Measurements from ENCODE around the gene SYNE4.

The SYNE4 gene

GRCh38 chr19:36001605-36002004 lies 7.0 kb downstream of the SYNE4 start:
- no CpG with 5 or more reads among the region's 3 CpGs for WGBS, 2 donors (ENCODE audit: extremely low coverage in 2 of 2, insufficient read length in 2 of 2, insufficient replicate concordance in 1 of 2)
- Histone ChIP-seq H3K18ac (ENCODE audit: low read length) (no peak overlapping the region), H4K91ac (ENCODE audit: low read depth, low read length, poor library complexity) (no peak overlapping the region), H2AFZ (ENCODE audit: low read length) (no peak overlapping the region), H3K27me3 (ENCODE audit: control insufficient read depth in 3 of 3, insufficient read depth in 3 of 3, low read depth in 1 of 3, low read length in 3 of 3) (peaks cover 0 to 2% (median 0%) of the 10 kb centered on the region in 3 experiments), H2BK120ac (ENCODE audit: low read depth, low read length) (no peak overlapping the region), H3K4me1 (ENCODE audit: control insufficient read depth in 2 of 2, insufficient read depth in 1 of 2, low read depth in 1 of 2, low read length in 2 of 2) (no peaks in the 10 kb centered on the region), H2AK5ac (ENCODE audit: low read depth, low read length) (no peak overlapping the region), H2BK15ac (ENCODE audit: low read length) (no peak overlapping the region), H4K8ac (ENCODE audit: low read depth, low read length) (no peak overlapping the region), H3K9me3 (replicated peaks in 1 of 2; ENCODE audit: control insufficient read depth in 2 of 2, insufficient read depth in 1 of 2, low read depth in 1 of 2, low read length in 2 of 2) (no peaks in the 10 kb centered on the region), H3K23ac (ENCODE audit: low read depth, low read length, poor library complexity) (no peak overlapping the region), H3K4ac (ENCODE audit: low read length) (no peak overlapping the region), H3K36me3 (replicated peaks in 1 of 2; ENCODE audit: control insufficient read depth in 2 of 2, insufficient read depth in 2 of 2, low read length in 2 of 2) (peaks cover 10 to 23% of the 10 kb centered on the region in 2 donors), H3K9ac (ENCODE audit: low read depth, low read length, poor library complexity) (no peak overlapping the region), H3K4me2 (ENCODE audit: insufficient read depth, low read length, poor library complexity, severe bottlenecking) (no peak overlapping the region), H2BK12ac (ENCODE audit: low read length) (no peak overlapping the region), H3K14ac (ENCODE audit: low read length) (no peak overlapping the region), H3K79me1 (ENCODE audit: low read depth, low read length) (peaks cover 12% of the 10 kb centered on the region), H3K4me3 (ENCODE audit: low read length in 2 of 2) (no peak overlapping the region), H3K27ac (replicated peaks; ENCODE audit: low read length) (no peak overlapping the region), H2BK5ac (ENCODE audit: low read length) (no peak overlapping the region)
- no peak for DNase-seq (ENCODE audit: low spot score)

GRCh38 chr19:35996777-35997176 lies 11.8 kb downstream of the SYNE4 start:
- H2BK12ac ChIP-seq (ENCODE audit: low read length): no peak overlapping the region
- no peak overlapping the region for H4K8ac ChIP-seq (ENCODE audit: low read depth, low read length)
- H3K9ac ChIP-seq (ENCODE audit: low read depth, low read length, poor library complexity): no peak overlapping the region
- H3K14ac ChIP-seq (ENCODE audit: low read length): no peak overlapping the region
- no peak overlapping the region for H2AK5ac ChIP-seq (ENCODE audit: low read depth, low read length)
- peak overlapping the region; percentile 32 for H2BK5ac ChIP-seq (ENCODE audit: low read length)
- DNase-seq (ENCODE audit: low spot score): no peak
- H3K9me3 ChIP-seq (replicated peaks in 1 of 2; ENCODE audit: control insufficient read depth in 2 of 2, insufficient read depth in 1 of 2, low read depth in 1 of 2, low read length in 2 of 2): no peaks in the 10 kb centered on the region
- H3K27ac ChIP-seq (replicated peaks; ENCODE audit: low read length): no peak overlapping the region
- H3K23ac ChIP-seq (ENCODE audit: low read depth, low read length, poor library complexity): no peak overlapping the region
- peaks cover 6 to 23% of the 10 kb centered on the region in 2 donors for H3K36me3 ChIP-seq (replicated peaks in 1 of 2; ENCODE audit: control insufficient read depth in 2 of 2, insufficient read depth in 2 of 2, low read length in 2 of 2)
- H2BK120ac ChIP-seq (ENCODE audit: low read depth, low read length): no peak overlapping the region
- no peak overlapping the region for H4K91ac ChIP-seq (ENCODE audit: low read depth, low read length, poor library complexity)
- H3K18ac ChIP-seq (ENCODE audit: low read length): no peak overlapping the region
- H3K4ac ChIP-seq (ENCODE audit: low read length): no peak overlapping the region
- peaks cover 6 to 12% of the 10 kb centered on the region in 2 donors for H3K4me1 ChIP-seq (ENCODE audit: control insufficient read depth in 2 of 2, insufficient read depth in 1 of 2, low read depth in 1 of 2, low read length in 2 of 2)
- H3K79me1 ChIP-seq (ENCODE audit: low read depth, low read length): peaks cover 10% of the 10 kb centered on the region
- H3K4me3 ChIP-seq (ENCODE audit: low read length in 2 of 2): peak overlapping the region in 1 of 2 donors; percentile 5
- H2BK15ac ChIP-seq (ENCODE audit: low read length): no peak overlapping the region
- no CpG with 5 or more reads among the region's 8 CpGs for WGBS, 2 donors (ENCODE audit: extremely low coverage in 2 of 2, insufficient read length in 2 of 2, insufficient replicate concordance in 1 of 2)
- H3K4me2 ChIP-seq (ENCODE audit: insufficient read depth, low read length, poor library complexity, severe bottlenecking): no peak overlapping the region
- H3K27me3 ChIP-seq (ENCODE audit: control insufficient read depth in 3 of 3, insufficient read depth in 3 of 3, low read depth in 1 of 3, low read length in 3 of 3): peaks cover 0 to 2% (median 0%) of the 10 kb centered on the region in 3 experiments
- no peak overlapping the region for H2AFZ ChIP-seq (ENCODE audit: low read length)

- H2AK5ac ChIP-seq (ENCODE audit: low read depth, low read length): peak within 1 kb of the TSS; percentile 76
Observed at GRCh38 chr19:35995048-35995993, 13.3 kb downstream of the SYNE4 start, which contains the start of gene SDHAF1. SDHAF1 (plus strand) TSS chr19:35995188; CDS start chr19:35995275, 87 bp downstream.

More at GRCh38 chr19:35995048-35995993, 13.3 kb downstream of the SYNE4 start, which contains the start of gene SDHAF1:
- H3K27ac ChIP-seq (replicated peaks; ENCODE audit: low read length): no peak within 1 kb of the TSS
- H3K4me1 ChIP-seq (ENCODE audit: control insufficient read depth in 2 of 2, insufficient read depth in 1 of 2, low read depth in 1 of 2, low read length in 2 of 2): peaks cover 6 to 12% of the 10 kb centered on the region in 2 donors
- WGBS, 2 donors (ENCODE audit: extremely low coverage in 2 of 2, insufficient read length in 2 of 2, insufficient replicate concordance in 1 of 2): no CpG with 5 or more reads among the region's 97 CpGs
- H2AFZ ChIP-seq (ENCODE audit: low read length): peak within 1 kb of the TSS; percentile 98
- peak within 1 kb of the TSS; percentile 83 for H2BK15ac ChIP-seq (ENCODE audit: low read length)
- H3K27me3 ChIP-seq (ENCODE audit: control insufficient read depth in 3 of 3, insufficient read depth in 3 of 3, low read depth in 1 of 3, low read length in 3 of 3): peaks cover 0 to 2% (median 0%) of the 10 kb centered on the region in 3 experiments
- peak within 1 kb of the TSS; percentile 95 for H3K9ac ChIP-seq (ENCODE audit: low read depth, low read length, poor library complexity)
- H4K91ac ChIP-seq (ENCODE audit: low read depth, low read length, poor library complexity): peak within 1 kb of the TSS; percentile 64
- no peak within 1 kb of the TSS for H2BK120ac ChIP-seq (ENCODE audit: low read depth, low read length)
- peak within 1 kb of the TSS; percentile 99 for H3K23ac ChIP-seq (ENCODE audit: low read depth, low read length, poor library complexity)
- peak within 1 kb of the TSS; percentile 82 for H2BK5ac ChIP-seq (ENCODE audit: low read length)
- peak within 1 kb of the TSS; percentile 72 for H4K8ac ChIP-seq (ENCODE audit: low read depth, low read length)
- peak within 1 kb of the TSS; percentile 92 for H3K18ac ChIP-seq (ENCODE audit: low read length)
- peak within 1 kb of the TSS; percentile 97 for H2BK12ac ChIP-seq (ENCODE audit: low read length)
- peak; percentile 88 for DNase-seq (ENCODE audit: low spot score)
- no peaks in the 10 kb centered on the region for H3K9me3 ChIP-seq (replicated peaks in 1 of 2; ENCODE audit: control insufficient read depth in 2 of 2, insufficient read depth in 1 of 2, low read depth in 1 of 2, low read length in 2 of 2)
- H3K79me1 ChIP-seq (ENCODE audit: low read depth, low read length): peaks cover 7% of the 10 kb centered on the region
- H3K36me3 ChIP-seq (replicated peaks in 1 of 2; ENCODE audit: control insufficient read depth in 2 of 2, insufficient read depth in 2 of 2, low read length in 2 of 2): peaks cover 4 to 15% of the 10 kb centered on the region in 2 donors
- H3K14ac ChIP-seq (ENCODE audit: low read length): peak within 1 kb of the TSS; percentile 38
- H3K4me2 ChIP-seq (ENCODE audit: insufficient read depth, low read length, poor library complexity, severe bottlenecking): peak within 1 kb of the TSS; percentile 94
- H3K4me3 ChIP-seq (ENCODE audit: low read length in 2 of 2): peak within 1 kb of the TSS; percentile 87 to 93
- no peak within 1 kb of the TSS for H3K4ac ChIP-seq (ENCODE audit: low read length)
